Inferior parietal cortex (tissue), 1 donor: Measurements from ENCODE around the gene PFN4.
"Not testable (repeated sequence)": the region's sequence is repeated elsewhere in the genome, so short reads cannot be mapped to it uniquely, and the experiment has no call there.

Experiments used
- DNase-seq: peaks from one replicate; pipeline ENCODE4 v3.0.0-alpha.2; 2016; ENCODE audit errors: extremely low spot score

PFN4 gene

GRCh38 chr2:24123195-24123921, at the start of gene PFN4, which contains the start of gene FAM228B:
TSS of gene PFN4 (minus strand) at chr2:24123334. CDS start at chr2:24122535, 799 bp downstream.
TSS of gene FAM228B (plus strand) at chr2:24123469. CDS start at chr2:24124362, 893 bp downstream.
- peak; percentile 79 for DNase-seq

GRCh38 chr2:24169023-24169422, 45.9 kb upstream of the PFN4 start:
- DNase-seq: no peak

GRCh38 chr2:24164416-24164973, 41.4 kb upstream of the PFN4 start:
- no peak for DNase-seq

GRCh38 chr2:24163601-24164000, 40.5 kb upstream of the PFN4 start:
- DNase-seq: no peak

GRCh38 chr2:24163186-24163585, 40.1 kb upstream of the PFN4 start:
- no peak for DNase-seq

GRCh38 chr2:24162494-24162893, 39.4 kb upstream of the PFN4 start:
- DNase-seq: no peak

GRCh38 chr2:24160761-24161160, 37.6 kb upstream of the PFN4 start:
- DNase-seq: no peak

- no peak for DNase-seq
Observed at GRCh38 chr2:24159708-24160107, 36.6 kb upstream of the PFN4 start.

GRCh38 chr2:24158131-24158530, 35.0 kb upstream of the PFN4 start:
- no peak for DNase-seq

- no peak for DNase-seq
Observed at GRCh38 chr2:24153478-24153877, 30.3 kb upstream of the PFN4 start.

- no peak for DNase-seq
Observed at GRCh38 chr2:24152413-24153197, 29.5 kb upstream of the PFN4 start.

GRCh38 chr2:24147364-24147763, 24.2 kb upstream of the PFN4 start:
- DNase-seq: no peak

- DNase-seq: not testable (repeated sequence)
Observed at GRCh38 chr2:24140305-24140704, 17.2 kb upstream of the PFN4 start.

GRCh38 chr2:24132543-24132942, 9.4 kb upstream of the PFN4 start:
- no peak for DNase-seq

- DNase-seq: no peak
Observed at GRCh38 chr2:24125956-24126355, 2.8 kb upstream of the PFN4 start.

- DNase-seq: peak; percentile 61
Observed at GRCh38 chr2:24123922-24124580, 917 bp upstream of the PFN4 start.

GRCh38 chr2:24122366-24123194, 554 bp downstream of the PFN4 start:
- DNase-seq: peak; percentile 49

GRCh38 chr2:24121469-24121868, 1.7 kb downstream of the PFN4 start:
- DNase-seq: no peak

- DNase-seq: no peak
Observed at GRCh38 chr2:24121066-24121465, 2.1 kb downstream of the PFN4 start.

- DNase-seq: no peak
Observed at GRCh38 chr2:24117902-24118301, 5.2 kb downstream of the PFN4 start.

- no peak for DNase-seq
Observed at GRCh38 chr2:24115057-24115456, 8.1 kb downstream of the PFN4 start.
